ENCODE measurements around the gene FAM111B. TPM values are rescaled to one million over a fixed set of nuclear protein-coding genes. Genes with fewer than 3 reads are reported as not detected.

FAM111B gene
- total RNA-seq, 1 donor from 2014 or later: 1.1 TPM

DNA sequence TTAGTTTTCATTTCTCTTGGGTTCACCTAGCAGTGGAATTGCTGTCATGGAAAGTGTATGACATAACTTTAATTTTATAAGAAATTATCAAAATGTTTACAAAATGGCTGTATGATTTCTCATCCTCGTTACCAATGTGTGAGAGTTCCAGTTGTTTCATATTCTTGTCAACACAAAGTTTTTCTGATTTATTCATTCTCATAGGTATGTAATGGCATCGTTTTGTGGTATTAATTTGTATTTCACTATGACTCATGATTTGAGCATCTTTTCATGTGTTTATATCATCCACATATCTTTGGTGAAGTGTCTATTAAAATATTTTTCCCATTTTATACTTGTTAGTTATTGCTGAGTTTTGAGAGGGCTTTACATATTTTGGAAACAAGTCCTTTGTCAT lies 5.5 kb downstream of the FAM111B start:
- Histone ChIP-seq H3K36me3 (no peaks in the 10 kb centered on the region), H3K4me3 (no peak overlapping the region), H3K9me3 (replicated peaks) (peaks cover 5% of the 10 kb centered on the region), H3K27me3 (ENCODE audit: low read depth) (peaks cover 26% of the 10 kb centered on the region), H3K4me1 (peaks cover 1% of the 10 kb centered on the region), H3K27ac (replicated peaks) (no peak overlapping the region)
- DNase-seq: no peak
- intact Hi-C loops (cut with micrococcal nuclease): no loop called here
- TF ChIP-seq, protein P1, sequence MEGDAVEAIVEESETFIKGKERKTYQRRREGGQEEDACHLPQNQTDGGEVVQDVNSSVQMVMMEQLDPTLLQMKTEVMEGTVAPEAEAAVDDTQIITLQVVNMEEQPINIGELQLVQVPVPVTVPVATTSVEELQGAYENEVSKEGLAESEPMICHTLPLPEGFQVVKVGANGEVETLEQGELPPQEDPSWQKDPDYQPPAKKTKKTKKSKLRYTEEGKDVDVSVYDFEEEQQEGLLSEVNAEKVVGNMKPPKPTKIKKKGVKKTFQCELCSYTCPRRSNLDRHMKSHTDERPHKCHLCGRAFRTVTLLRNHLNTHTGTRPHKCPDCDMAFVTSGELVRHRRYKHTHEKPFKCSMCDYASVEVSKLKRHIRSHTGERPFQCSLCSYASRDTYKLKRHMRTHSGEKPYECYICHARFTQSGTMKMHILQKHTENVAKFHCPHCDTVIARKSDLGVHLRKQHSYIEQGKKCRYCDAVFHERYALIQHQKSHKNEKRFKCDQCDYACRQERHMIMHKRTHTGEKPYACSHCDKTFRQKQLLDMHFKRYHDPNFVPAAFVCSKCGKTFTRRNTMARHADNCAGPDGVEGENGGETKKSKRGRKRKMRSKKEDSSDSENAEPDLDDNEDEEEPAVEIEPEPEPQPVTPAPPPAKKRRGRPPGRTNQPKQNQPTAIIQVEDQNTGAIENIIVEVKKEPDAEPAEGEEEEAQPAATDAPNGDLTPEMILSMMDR (IDR thresholded peaks at IDR 0.05; ENCODE audit: borderline replicate concordance): no peak

DNA sequence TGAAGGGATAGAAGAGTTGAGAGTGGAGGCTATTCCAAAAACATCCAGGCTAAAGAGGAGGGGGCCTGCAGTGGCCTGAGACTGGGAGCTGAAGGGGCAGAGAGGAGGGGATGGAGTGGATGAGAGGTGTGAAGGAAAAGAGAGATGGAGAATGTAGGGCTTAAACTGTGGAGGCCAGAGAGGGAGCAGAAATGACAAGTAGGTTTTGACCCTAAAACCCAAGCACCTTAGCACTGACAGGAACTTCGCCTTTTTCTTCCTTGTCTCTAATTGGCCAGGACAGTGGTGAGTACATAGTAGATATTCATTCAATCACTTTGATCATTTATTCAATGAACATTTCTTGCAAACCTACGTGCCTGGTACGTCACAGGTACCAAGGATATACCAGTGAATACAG lies 7.3 kb downstream of the FAM111B start:
- Histone ChIP-seq H3K27me3 (ENCODE audit: low read depth) (peaks cover 14% of the 10 kb centered on the region), H3K4me1 (no peaks in the 10 kb centered on the region), H3K36me3 (no peaks in the 10 kb centered on the region), H3K4me3 (no peak overlapping the region), H3K27ac (replicated peaks) (no peak overlapping the region), H3K9me3 (replicated peaks) (peaks cover 23% of the 10 kb centered on the region)
- TF ChIP-seq, protein P1 (IDR thresholded peaks at IDR 0.05; ENCODE audit: borderline replicate concordance): no peak
- intact Hi-C loops (cut with micrococcal nuclease): no loop called here
- DNase-seq: no peak

DNA sequence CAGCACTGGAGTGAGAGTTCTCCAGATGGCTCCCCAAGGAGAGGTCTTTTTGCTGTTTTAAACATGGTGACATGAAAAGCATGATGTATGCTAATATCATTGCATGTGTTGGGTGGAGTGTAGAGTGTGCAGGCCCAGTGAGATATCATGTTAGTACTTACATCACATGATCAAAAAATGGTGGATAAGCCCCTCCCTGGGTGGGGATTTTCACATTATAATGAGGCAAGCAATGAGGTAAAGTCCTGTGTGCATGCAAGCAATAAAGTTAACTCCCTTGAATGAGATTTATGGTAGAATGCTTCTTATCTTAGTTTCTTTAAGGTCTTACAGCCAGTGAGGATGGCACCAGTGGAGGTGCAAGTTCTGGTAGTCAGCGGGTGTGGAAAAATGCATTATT lies 8.5 kb downstream of the FAM111B start:
- Histone ChIP-seq H3K9me3 (replicated peaks) (peaks cover 26% of the 10 kb centered on the region), H3K36me3 (no peaks in the 10 kb centered on the region), H3K4me3 (no peak overlapping the region), H3K4me1 (no peaks in the 10 kb centered on the region), H3K27ac (replicated peaks) (no peak overlapping the region), H3K27me3 (ENCODE audit: low read depth) (peaks cover 9% of the 10 kb centered on the region)
- intact Hi-C loops (cut with micrococcal nuclease): loop anchor here (5.0 kb wide), 1 partner anchor 377 kb away; no protein-coding TSS in a partner anchor
- no peak for DNase-seq
- TF ChIP-seq, protein P1 (IDR thresholded peaks at IDR 0.05; ENCODE audit: borderline replicate concordance): no peak

DNA sequence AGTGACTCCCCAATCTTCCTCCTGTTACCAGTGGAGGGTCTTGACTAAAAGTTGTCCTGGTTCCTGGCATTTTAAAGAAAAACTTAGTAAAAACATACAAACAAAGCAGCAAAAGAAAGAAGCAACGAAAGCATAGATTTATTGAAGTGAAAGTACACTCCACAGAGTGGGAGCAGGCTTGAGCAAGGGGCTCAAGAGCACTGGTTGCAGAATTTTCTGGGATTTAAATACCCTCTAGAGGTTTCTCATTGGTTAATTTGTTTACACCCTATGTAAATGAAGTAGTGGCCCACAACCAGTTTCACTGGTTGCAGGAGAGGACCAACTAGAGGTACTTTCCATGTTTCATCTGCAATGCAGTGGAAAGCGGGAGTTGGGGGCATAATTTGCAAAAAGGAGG lies 10.7 kb downstream of the FAM111B start:
- DNase-seq: no peak
- H3K27me3 ChIP-seq (ENCODE audit: low read depth): peaks cover 9% of the 10 kb centered on the region
- H3K9me3 ChIP-seq (replicated peaks): peaks cover 26% of the 10 kb centered on the region
- no peaks in the 10 kb centered on the region for H3K4me1 ChIP-seq
- H3K27ac ChIP-seq (replicated peaks): no peak overlapping the region
- intact Hi-C loops (cut with micrococcal nuclease): loop anchor here (5.0 kb wide), 1 partner anchor 375 kb away; no protein-coding TSS in a partner anchor
- TF ChIP-seq, protein P1 (IDR thresholded peaks at IDR 0.05; ENCODE audit: borderline replicate concordance): no peak
- H3K36me3 ChIP-seq: no peaks in the 10 kb centered on the region
- no peak overlapping the region for H3K4me3 ChIP-seq

DNA sequence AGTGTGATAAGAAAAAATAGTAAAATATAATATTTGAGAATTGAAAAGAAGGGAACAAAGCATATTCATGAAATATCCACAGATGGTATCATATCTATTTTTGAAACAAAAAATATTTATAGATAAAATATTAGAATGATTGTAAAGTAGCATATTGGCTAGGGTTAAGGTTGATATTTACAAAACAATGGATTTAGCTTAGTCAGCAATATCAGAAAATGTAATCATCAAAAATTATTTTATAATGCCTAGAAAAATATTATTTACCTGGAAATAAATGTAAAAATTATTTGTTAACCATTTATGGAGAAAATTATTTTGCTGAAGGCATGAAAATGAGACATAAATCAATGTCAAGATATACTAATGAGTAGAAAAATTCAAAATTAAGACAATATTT lies 12.8 kb downstream of the FAM111B start:
- TF ChIP-seq, protein P1 (IDR thresholded peaks at IDR 0.05; ENCODE audit: borderline replicate concordance): no peak
- intact Hi-C loops (cut with micrococcal nuclease): loop anchor here (5.0 kb wide), 1 partner anchor 372 kb away; no protein-coding TSS in a partner anchor
- no peak for DNase-seq
- Histone ChIP-seq H3K4me1 (no peaks in the 10 kb centered on the region), H3K36me3 (no peaks in the 10 kb centered on the region), H3K27me3 (ENCODE audit: low read depth) (no peaks in the 10 kb centered on the region), H3K27ac (replicated peaks) (no peak overlapping the region), H3K9me3 (replicated peaks) (peaks cover 26% of the 10 kb centered on the region), H3K4me3 (no peak overlapping the region)
